K562 (cell line): ENCODE data around the gene CFAP70.

Experiments
- ETS1 ChIP-seq: conservative IDR thresholded peaks from 2 replicates; pipeline ENCODE4 v1.6.1; 2011; ENCODE audit warnings: low read depth, mild to moderate bottlenecking, low read length; ENCODE audit not compliant: control insufficient read depth
- ZNF512 ChIP-seq: IDR thresholded peaks from 2 replicates; pipeline ENCODE4 v1.6.1; 2016; ENCODE audit warnings: missing genetic modification characterization, missing compliant biosample characterization

- TF ChIP-seq ZNF512 (no peak), ETS1 (no peak)
Measured at GRCh38 chr10:73306171-73306708, 52.4 kb downstream of the CFAP70 start.
